BE2C (cell line): Measurements from ENCODE around the gene MOGAT2.

Source experiments
- DNase-seq: peaks from one replicate; pipeline ENCODE4 v3.0.0-alpha.2; 2020
- H3K27me3 ChIP-seq: fragments of 250-450 bp; sonication (Bioruptor Pico); 2 replicates; pipeline ENCODE4 v1.5.1; 2020; ENCODE audit warnings: mild to moderate bottlenecking
- H3K36me3 ChIP-seq: fragments of 250-450 bp; sonication (Bioruptor Pico); 2 replicates; pipeline ENCODE4 v1.5.1; 2020; ENCODE audit warnings: mild to moderate bottlenecking
- H3K4me1 ChIP-seq: fragments of 250-450 bp; sonication (Bioruptor Pico); 2 replicates; pipeline ENCODE4 v1.5.1; 2020
- H3K4me3 ChIP-seq: 2 replicates; pipeline ENCODE4 v1.5.1; 2011; ENCODE audit warnings: low read depth, low read length
- H3K9me3 ChIP-seq: fragments of 250-450 bp; sonication (Bioruptor Pico); 2 replicates; pipeline ENCODE4 v1.5.1; 2020
- TF ChIP-seq, protein P1 (sequence below): IDR thresholded peaks from 2 replicates; pipeline ENCODE4 v1.5.1; 2012; ENCODE audit warnings: mild to moderate bottlenecking, low read depth, low read length

The MOGAT2 gene

DNA sequence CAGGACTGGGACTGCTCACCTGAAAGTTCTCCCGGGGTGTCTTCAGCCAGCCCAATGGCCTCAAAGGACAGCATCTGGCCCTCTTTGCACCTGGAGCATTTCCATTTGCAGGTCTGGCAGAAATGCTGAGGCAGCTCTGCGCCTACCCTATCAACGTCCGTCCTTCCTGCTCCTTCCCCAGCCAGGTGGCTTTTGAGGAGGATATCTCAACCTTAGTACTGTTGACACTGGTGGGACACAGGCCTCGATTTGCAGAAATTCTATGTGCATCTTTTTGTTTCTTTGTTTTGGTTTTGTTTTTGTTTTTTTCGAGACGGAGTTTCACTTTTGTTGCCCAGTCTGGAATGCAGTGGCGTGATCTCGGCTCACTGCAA, 5.0 kb downstream of the MOGAT2 start:
- no peaks in the 10 kb centered on the region for H3K4me1 ChIP-seq
- H3K36me3 ChIP-seq = no peaks in the 10 kb centered on the region
- no peaks in the 10 kb centered on the region for H3K9me3 ChIP-seq
- H3K27me3 ChIP-seq = no peaks in the 10 kb centered on the region
- TF ChIP-seq, protein P1, sequence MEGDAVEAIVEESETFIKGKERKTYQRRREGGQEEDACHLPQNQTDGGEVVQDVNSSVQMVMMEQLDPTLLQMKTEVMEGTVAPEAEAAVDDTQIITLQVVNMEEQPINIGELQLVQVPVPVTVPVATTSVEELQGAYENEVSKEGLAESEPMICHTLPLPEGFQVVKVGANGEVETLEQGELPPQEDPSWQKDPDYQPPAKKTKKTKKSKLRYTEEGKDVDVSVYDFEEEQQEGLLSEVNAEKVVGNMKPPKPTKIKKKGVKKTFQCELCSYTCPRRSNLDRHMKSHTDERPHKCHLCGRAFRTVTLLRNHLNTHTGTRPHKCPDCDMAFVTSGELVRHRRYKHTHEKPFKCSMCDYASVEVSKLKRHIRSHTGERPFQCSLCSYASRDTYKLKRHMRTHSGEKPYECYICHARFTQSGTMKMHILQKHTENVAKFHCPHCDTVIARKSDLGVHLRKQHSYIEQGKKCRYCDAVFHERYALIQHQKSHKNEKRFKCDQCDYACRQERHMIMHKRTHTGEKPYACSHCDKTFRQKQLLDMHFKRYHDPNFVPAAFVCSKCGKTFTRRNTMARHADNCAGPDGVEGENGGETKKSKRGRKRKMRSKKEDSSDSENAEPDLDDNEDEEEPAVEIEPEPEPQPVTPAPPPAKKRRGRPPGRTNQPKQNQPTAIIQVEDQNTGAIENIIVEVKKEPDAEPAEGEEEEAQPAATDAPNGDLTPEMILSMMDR = no peak
- DNase-seq = no peak
- no peak overlapping the region for H3K4me3 ChIP-seq

- Histone ChIP-seq H3K9me3 (no peaks in the 10 kb centered on the region), H3K36me3 (no peaks in the 10 kb centered on the region), H3K4me1 (no peaks in the 10 kb centered on the region), H3K27me3 (no peaks in the 10 kb centered on the region), H3K4me3 (no peak overlapping the region)
- TF ChIP-seq, protein P1 = no peak
- no peak for DNase-seq
Observed at GRCh38 chr11:75725547-75726320, 8.1 kb downstream of the MOGAT2 start.

GRCh38 chr11:75728992-75729391, 11.4 kb downstream of the MOGAT2 start:
- H3K36me3 ChIP-seq = no peaks in the 10 kb centered on the region
- H3K4me3 ChIP-seq = no peak overlapping the region
- no peak for DNase-seq
- H3K9me3 ChIP-seq = no peaks in the 10 kb centered on the region
- no peaks in the 10 kb centered on the region for H3K27me3 ChIP-seq
- TF ChIP-seq, protein P1 = no peak
- no peaks in the 10 kb centered on the region for H3K4me1 ChIP-seq

- Histone ChIP-seq H3K4me3 (no peak overlapping the region), H3K4me1 (no peaks in the 10 kb centered on the region), H3K9me3 (no peaks in the 10 kb centered on the region), H3K27me3 (no peaks in the 10 kb centered on the region), H3K36me3 (no peaks in the 10 kb centered on the region)
- no peak for DNase-seq
- TF ChIP-seq, protein P1 = 0 out of 2 replicates have a peak, but pooled peaks have one; percentile 2
Observed at GRCh38 chr11:75731095-75731494, 13.5 kb downstream of the MOGAT2 start.

GRCh38 chr11:75733071-75733430, 15.4 kb downstream of the MOGAT2 start:
- TF ChIP-seq, protein P1 = no peak
- no peak for DNase-seq
- Histone ChIP-seq H3K36me3 (no peaks in the 10 kb centered on the region), H3K4me1 (no peaks in the 10 kb centered on the region), H3K4me3 (no peak overlapping the region), H3K9me3 (no peaks in the 10 kb centered on the region), H3K27me3 (no peaks in the 10 kb centered on the region)

DNA sequence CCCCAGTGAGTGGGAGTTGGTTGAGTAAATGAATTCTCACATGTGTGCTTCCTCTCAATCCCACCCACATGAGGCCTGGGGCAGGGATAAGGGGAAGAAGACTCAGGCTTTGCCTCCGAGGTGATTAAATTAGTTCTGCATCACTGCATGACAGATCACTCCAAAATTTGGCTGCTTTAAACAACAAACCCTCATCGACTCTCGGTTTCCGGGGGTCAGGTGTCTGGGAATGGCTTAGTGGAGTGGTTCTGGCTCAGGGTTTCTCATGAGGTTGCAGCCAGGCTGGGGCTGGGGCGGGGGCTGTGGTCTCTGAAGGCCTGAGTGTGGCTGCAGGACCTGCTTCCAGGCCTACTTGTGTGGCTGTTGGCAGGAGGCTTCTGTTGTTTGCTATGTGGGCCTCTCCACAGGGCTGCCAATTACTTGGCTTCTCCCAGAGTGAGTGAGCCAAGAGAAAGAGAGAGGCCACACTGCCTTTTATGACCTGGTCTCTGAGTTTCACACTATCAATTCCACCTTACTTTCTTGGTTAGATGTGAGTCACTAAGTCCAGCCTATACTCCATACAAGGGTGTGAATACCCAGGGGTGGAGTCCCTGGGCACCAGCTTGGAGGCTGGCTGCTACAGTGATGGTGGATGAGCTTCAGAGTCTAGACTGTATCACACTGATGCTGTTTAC, 15.9 kb downstream of the MOGAT2 start:
- no peaks in the 10 kb centered on the region for H3K9me3 ChIP-seq
- H3K4me3 ChIP-seq = no peak overlapping the region
- DNase-seq = no peak
- TF ChIP-seq, protein P1 = no peak
- H3K4me1 ChIP-seq = no peaks in the 10 kb centered on the region
- no peaks in the 10 kb centered on the region for H3K27me3 ChIP-seq
- H3K36me3 ChIP-seq = no peaks in the 10 kb centered on the region
